H1 (cell line): ENCODE results near the gene SLC12A5. TPM values are rescaled to one million over a fixed set of nuclear protein-coding genes. Genes with fewer than 3 reads are reported as not detected.

Source experiments
- CBX5 ChIP-seq: fragments of 300-800, 300-1000 bp; sonication (generic); IDR thresholded peaks from 2 replicates; pipeline ENCODE4 v1.7.1; 2016; ENCODE audit warnings: antibody characterized with exemption, low read length, low read depth
- GABPA ChIP-seq: IDR thresholded peaks from 2 replicates; pipeline ENCODE4 v1.6.1; 2011; ENCODE audit warnings: mild to moderate bottlenecking, low read length, moderate library complexity, borderline replicate concordance; ENCODE audit not compliant: insufficient read depth
- RXRA ChIP-seq: IDR thresholded peaks from 2 replicates; pipeline ENCODE4 v1.6.1; 2011; ENCODE audit warnings: low read depth, mild to moderate bottlenecking, low read length, moderate library complexity; ENCODE audit not compliant: insufficient read depth
- SUZ12 ChIP-seq: fragments of 200-600 bp; sonication (generic); IDR thresholded peaks from 2 replicates; pipeline ENCODE4 v1.6.1; 2012; ENCODE audit warnings: mild to moderate bottlenecking, inconsistent platforms, low read length, moderate library complexity, mixed read lengths
- TAF1 ChIP-seq: IDR thresholded peaks from 2 replicates; pipeline ENCODE4 v1.6.1; 2011; ENCODE audit warnings: mild to moderate bottlenecking, low read depth, low read length
- polyA plus RNA-seq, 7 experiments: library from polyadenylated mRNA; depleted of rRNA in 3 of 7; stranded (reverse) in 5 of 7; unstranded in 2 of 7; fragments of >200 nt in 5 of 7; fragments of 200-250 nt in 2 of 7; gene quantifications; 1 replicate in 5 of 7; 2 replicates in 1 of 7; 4 replicates in 1 of 7; pipeline versions ENCODE4 v1.2.1 to v1.2.3, GENCODE V29; 2011 to 2013; ENCODE audit warnings: missing spikeins in 2 of 7, mixed read lengths in 2 of 7
- total RNA-seq: library from RNA; stranded (reverse); fragmentation: NEBNext Ultra II Directional; extraction: Animal tissue kit (Norgen Biotek cat#: 25700); gene quantifications from 2 replicates; pipeline ENCODE4 v1.2.1, GENCODE V29; 2021

Gene SLC12A5
- total and polyA plus RNA-seq, 2 of the 8 experiments (the other 6 are each of a cell fraction or from before 2014, with no cell fraction given): 1.9 to 7.3 TPM

GRCh38 chr20:46062621-46063020 lies 33.6 kb downstream of the SLC12A5 start (continued):
- TF ChIP-seq TAF1 (no peak), CBX5 (no peak), RXRA (no peak), SUZ12 (no peak), GABPA (no peak)
